NK-92 (cell line): ENCODE results near the gene DLG5.

ENCODE experiments used
- DNase-seq: peaks from one replicate; lab custom pipeline; 2025; ENCODE audit not compliant: unreplicated experiment; lab: John Stamatoyannopoulos, UW

Gene DLG5

GRCh38 chr10:77846718-77847311 lies 79.7 kb downstream of the DLG5 start:
- DNase-seq = no peak

- DNase-seq = no peak
Measured at GRCh38 chr10:77845451-77845850, 81.1 kb downstream of the DLG5 start.

GRCh38 chr10:77844713-77845445 lies 81.7 kb downstream of the DLG5 start:
- no peak for DNase-seq

GRCh38 chr10:77844177-77844576 lies 82.4 kb downstream of the DLG5 start:
- DNase-seq = no peak

GRCh38 chr10:77843264-77843663 lies 83.3 kb downstream of the DLG5 start:
- DNase-seq = no peak

GRCh38 chr10:77842652-77843212 lies 83.8 kb downstream of the DLG5 start:
- DNase-seq = no peak

GRCh38 chr10:77841711-77842375 lies 84.7 kb downstream of the DLG5 start:
- DNase-seq = no peak

GRCh38 chr10:77840636-77841035 lies 85.9 kb downstream of the DLG5 start:
- no peak for DNase-seq

- DNase-seq = no peak
Measured at GRCh38 chr10:77837925-77838595, 88.5 kb downstream of the DLG5 start.

GRCh38 chr10:77837248-77837924 lies 89.2 kb downstream of the DLG5 start:
- no peak for DNase-seq

- no peak for DNase-seq
Measured at GRCh38 chr10:77836299-77836820, 90.2 kb downstream of the DLG5 start.

GRCh38 chr10:77835669-77836086 lies 90.9 kb downstream of the DLG5 start:
- no peak for DNase-seq

GRCh38 chr10:77834943-77835668 lies 91.4 kb downstream of the DLG5 start:
- no peak for DNase-seq

GRCh38 chr10:77834540-77834939 lies 92.0 kb downstream of the DLG5 start:
- no peak for DNase-seq

- no peak for DNase-seq
Measured at GRCh38 chr10:77833792-77834191, 92.8 kb downstream of the DLG5 start.

GRCh38 chr10:77833225-77833624 lies 93.3 kb downstream of the DLG5 start:
- DNase-seq = no peak

- no peak for DNase-seq
Measured at GRCh38 chr10:77832238-77832637, 94.3 kb downstream of the DLG5 start.

GRCh38 chr10:77829356-77829755 lies 97.2 kb downstream of the DLG5 start:
- DNase-seq = no peak

GRCh38 chr10:77828377-77828776 lies 98.2 kb downstream of the DLG5 start:
- DNase-seq = no peak

- no peak for DNase-seq
Measured at GRCh38 chr10:77827366-77827765, 99.2 kb downstream of the DLG5 start.
